Activated naive CD4-positive, alpha-beta T cell treated with anti-CD3 and anti-CD28 coated beads for 36 hours (primary cell): ENCODE results near the gene WIPF1. TPM values are rescaled to one million over a fixed set of nuclear protein-coding genes. Genes with fewer than 3 reads are reported as not detected.

Experiments used
- CTCF ChIA-PET: fragments of 350-600 bp; sonication (Branson Sonifier 250); formaldehyde crosslinking; loops from one replicate; lab custom pipeline; 2021; ENCODE audit warnings: antibody characterized with exemption; lab: Charles Lee
- DNase-seq: peaks from one replicate; pipeline ENCODE4 v3.0.0-alpha.2; 2020
- H3K27ac Mint-ChIP-seq: one replicate; pipeline ENCODE4 v1.8.0; 2021; ENCODE audit warnings: mild to moderate bottlenecking, mixed read lengths
- H3K27me3 Mint-ChIP-seq: one replicate; pipeline ENCODE4 v1.8.0; 2021; ENCODE audit warnings: low read depth, mixed read lengths
- H3K36me3 Mint-ChIP-seq: one replicate; pipeline ENCODE4 v1.8.0; 2021; ENCODE audit warnings: low read depth, mixed read lengths
- H3K4me1 Mint-ChIP-seq: one replicate; pipeline ENCODE4 v1.8.0; 2021; ENCODE audit warnings: low read depth, mixed read lengths
- H3K4me3 Mint-ChIP-seq: one replicate; pipeline ENCODE4 v1.8.0; 2021; ENCODE audit warnings: mild to moderate bottlenecking, moderate library complexity, mixed read lengths
- H3K9me3 Mint-ChIP-seq: one replicate; pipeline ENCODE4 v1.8.0; 2021; ENCODE audit warnings: mixed read lengths
- intact Hi-C: fragments of 100-400 bp; cut with micrococcal nuclease; formaldehyde crosslinking; loops from one replicate; pipeline ENCODE4 v1.15.1; 2023
- total RNA-seq, 2 experiments: library from RNA; stranded (reverse); gene quantifications; one replicate each; pipeline ENCODE4 v1.2.3, GENCODE V29; 2021

The WIPF1 gene
- total RNA-seq, 2 experiments from 2014 or later: 167 TPM

GRCh38 chr2:174527101-174527721 lies 70.4 kb downstream of the WIPF1 start:
- no peak for DNase-seq
- H3K9me3 Mint-ChIP-seq: peaks cover 4% of the 10 kb centered on the region
- H3K4me3 Mint-ChIP-seq: no peak overlapping the region
- no peaks in the 10 kb centered on the region for H3K27me3 Mint-ChIP-seq
- peaks cover 4% of the 10 kb centered on the region for H3K36me3 Mint-ChIP-seq
- intact Hi-C loops: no loop called here
- no peak overlapping the region for H3K27ac Mint-ChIP-seq
- H3K4me1 Mint-ChIP-seq: peaks cover 14% of the 10 kb centered on the region
- CTCF ChIA-PET: interaction anchor here (0.7 to 1.6 kb wide), 3 partner anchors 9 to 65 kb away, joined by 3 to 8 read pairs (median 3); no protein-coding TSS in a partner anchor

GRCh38 chr2:174524527-174524926 lies 73.1 kb downstream of the WIPF1 start:
- CTCF ChIA-PET: interaction anchor here (0.7 to 2.4 kb wide), 2 partner anchors 38 to 61 kb away, joined by 3 to 21 read pairs; no protein-coding TSS in a partner anchor
- intact Hi-C loops: loop anchor here (2.0 kb wide), 1 partner anchor 78 kb away; no protein-coding TSS in a partner anchor
- H3K27ac Mint-ChIP-seq: no peak overlapping the region
- H3K9me3 Mint-ChIP-seq: peaks cover 4% of the 10 kb centered on the region
- peaks cover 14% of the 10 kb centered on the region for H3K4me1 Mint-ChIP-seq
- H3K36me3 Mint-ChIP-seq: peaks cover 4% of the 10 kb centered on the region
- H3K27me3 Mint-ChIP-seq: no peaks in the 10 kb centered on the region
- DNase-seq: peak; percentile 16
- no peak overlapping the region for H3K4me3 Mint-ChIP-seq

GRCh38 chr2:174522553-174522952 lies 75.1 kb downstream of the WIPF1 start:
- H3K27ac Mint-ChIP-seq: no peak overlapping the region
- H3K27me3 Mint-ChIP-seq: no peaks in the 10 kb centered on the region
- intact Hi-C loops: loop anchor here (1.0 to 2.0 kb wide), 3 partner anchors 29 to 166 kb away; no protein-coding TSS in a partner anchor
- DNase-seq: no peak
- no peak overlapping the region for H3K4me3 Mint-ChIP-seq
- H3K36me3 Mint-ChIP-seq: peaks cover 2% of the 10 kb centered on the region
- CTCF ChIA-PET: interaction anchor here (0.6 to 3.3 kb wide), 10 partner anchors 21 to 217 kb away, joined by 3 to 34 read pairs (median 4); no protein-coding TSS in a partner anchor
- peaks cover under 1% of the 10 kb centered on the region for H3K9me3 Mint-ChIP-seq
- peaks cover 14% of the 10 kb centered on the region for H3K4me1 Mint-ChIP-seq

- Mint-ChIP-seq H3K36me3 (no peaks in the 10 kb centered on the region), H3K9me3 (no peaks in the 10 kb centered on the region), H3K27me3 (no peaks in the 10 kb centered on the region), H3K27ac (no peak overlapping the region), H3K4me1 (peaks cover 14% of the 10 kb centered on the region), H3K4me3 (no peak overlapping the region)
- CTCF ChIA-PET: interaction anchor here (0.8 to 0.9 kb wide), 2 partner anchors 9 to 56 kb away, joined by 3 read pairs; no protein-coding TSS in a partner anchor
- no peak for DNase-seq
- intact Hi-C loops: no loop called here
These were observed 79.2 kb downstream of the WIPF1 start for GRCh38 chr2:174518395-174518794.

GRCh38 chr2:174516501-174517378 lies 80.9 kb downstream of the WIPF1 start:
- no peak overlapping the region for H3K27ac Mint-ChIP-seq
- CTCF ChIA-PET: interaction anchor here (0.6 kb wide), 2 partner anchors 31 to 55 kb away, joined by 3 read pairs; no protein-coding TSS in a partner anchor
- no peak for DNase-seq
- no peak overlapping the region for H3K4me3 Mint-ChIP-seq
- no peaks in the 10 kb centered on the region for H3K27me3 Mint-ChIP-seq
- H3K36me3 Mint-ChIP-seq: no peaks in the 10 kb centered on the region
- intact Hi-C loops: no loop called here
- H3K4me1 Mint-ChIP-seq: peaks cover 22% of the 10 kb centered on the region
- H3K9me3 Mint-ChIP-seq: peaks cover 8% of the 10 kb centered on the region

GRCh38 chr2:174512345-174512744 lies 85.3 kb downstream of the WIPF1 start:
- Mint-ChIP-seq H3K4me1 (peaks cover 23% of the 10 kb centered on the region), H3K27ac (no peak overlapping the region), H3K27me3 (no peaks in the 10 kb centered on the region), H3K36me3 (peaks cover 10% of the 10 kb centered on the region), H3K9me3 (peaks cover 28% of the 10 kb centered on the region), H3K4me3 (no peak overlapping the region)
- CTCF ChIA-PET: interaction anchor here (1.1 kb wide), 1 partner anchor 35 kb away, joined by 4 read pairs; no protein-coding TSS in a partner anchor
- intact Hi-C loops: loop anchor here (2.0 kb wide), 1 partner anchor 20 kb away; no protein-coding TSS in a partner anchor
- no peak for DNase-seq

GRCh38 chr2:174511580-174512260 lies 85.9 kb downstream of the WIPF1 start:
- DNase-seq: no peak
- no peaks in the 10 kb centered on the region for H3K27me3 Mint-ChIP-seq
- no peak overlapping the region for H3K27ac Mint-ChIP-seq
- intact Hi-C loops: loop anchor here (2.0 kb wide), 1 partner anchor 19 kb away; no protein-coding TSS in a partner anchor
- peaks cover 10% of the 10 kb centered on the region for H3K36me3 Mint-ChIP-seq
- CTCF ChIA-PET: interaction anchor here (1.1 kb wide), 1 partner anchor 36 kb away, joined by 4 read pairs; no protein-coding TSS in a partner anchor
- H3K9me3 Mint-ChIP-seq: peaks cover 32% of the 10 kb centered on the region
- H3K4me1 Mint-ChIP-seq: peaks cover 21% of the 10 kb centered on the region
- H3K4me3 Mint-ChIP-seq: no peak overlapping the region

GRCh38 chr2:174510583-174511189 lies 86.9 kb downstream of the WIPF1 start:
- H3K4me3 Mint-ChIP-seq: no peak overlapping the region
- intact Hi-C loops: no loop called here
- CTCF ChIA-PET: interaction anchor here (0.6 kb wide), 1 partner anchor 48 kb away, joined by 5 read pairs; no protein-coding TSS in a partner anchor
- H3K27me3 Mint-ChIP-seq: no peaks in the 10 kb centered on the region
- DNase-seq: no peak
- peaks cover 15% of the 10 kb centered on the region for H3K4me1 Mint-ChIP-seq
- no peak overlapping the region for H3K27ac Mint-ChIP-seq
- peaks cover 10% of the 10 kb centered on the region for H3K36me3 Mint-ChIP-seq
- peaks cover 32% of the 10 kb centered on the region for H3K9me3 Mint-ChIP-seq

Other genes starting within 250 kb of the WIPF1 start
- 10 to 100 TPM; 10.7 to 12.3 TPM for gene SCRN3, start 202.1 kb downstream of the WIPF1 start, total RNA-seq
- gene GPR155, start 110.8 kb downstream of the WIPF1 start, total RNA-seq: 10 to 100 TPM in 1 of 2 experiments, 1 to 10 TPM in 1; 9.2 to 11.0 TPM
- gene CHRNA1, start 166.7 kb upstream of the WIPF1 start, total RNA-seq: not detected